K562 (cell line): Measurements from ENCODE around the gene RND1. TPM values are rescaled to one million over a fixed set of nuclear protein-coding genes. Genes with fewer than 3 reads are reported as not detected.

Source experiments
- BHLHE40 ChIP-seq: IDR thresholded peaks from 2 replicates; pipeline ENCODE4 v1.6.1; 2011; ENCODE audit warnings: low read length, improper control_type of control experiment
- CCNT2 ChIP-seq: IDR thresholded peaks from 2 replicates; pipeline ENCODE4 v1.6.1; 2011; ENCODE audit warnings: borderline replicate concordance, low read depth, mild to moderate bottlenecking, moderate library complexity, mixed read lengths, low read length; ENCODE audit not compliant: insufficient read length; ENCODE audit errors: extremely low read depth
- CTBP1 ChIP-seq: fragments of 450-650 bp; IDR thresholded peaks from 2 replicates; pipeline ENCODE4 v1.6.1; 2016; ENCODE audit warnings: borderline replicate concordance
- FOXA1 ChIP-seq: fragments of 450-650 bp; IDR thresholded peaks from 2 replicates; pipeline ENCODE4 v1.6.1; 2016; ENCODE audit warnings: mild to moderate bottlenecking, borderline replicate concordance
- HCFC1 ChIP-seq: IDR thresholded peaks from 2 replicates; pipeline ENCODE4 v1.6.1; 2012; ENCODE audit warnings: low read depth, low read length, improper control_type of control experiment
- NEUROD1 ChIP-seq: fragments of 150-350 bp; IDR thresholded peaks from 2 replicates; pipeline ENCODE4 v1.6.1; 2014; ENCODE audit warnings: borderline replicate concordance, low read length, low read depth; ENCODE audit not compliant: partially characterized antibody
- POLR2A ChIP-seq: fragments of 450-650 bp; conservative IDR thresholded peaks from 2 replicates; pipeline ENCODE4 v1.6.1; 2016
- SAP30 ChIP-seq: fragments of 200-600 bp; sonication (generic); IDR thresholded peaks from 2 replicates; pipeline ENCODE4 v1.6.1; 2012; ENCODE audit warnings: borderline replicate concordance, low read depth, mild to moderate bottlenecking, moderate library complexity, low read length, control low read depth, inconsistent platforms; ENCODE audit not compliant: insufficient read depth, poor library complexity, severe bottlenecking
- ZFP36 ChIP-seq: fragments of 150-350 bp; IDR thresholded peaks from 2 replicates; pipeline ENCODE4 v1.6.1; 2018; ENCODE audit warnings: low read length, low read depth; ENCODE audit not compliant: partially characterized antibody
- polyA plus RNA-seq, 8 experiments: library from polyadenylated mRNA; depleted of rRNA in 4 of 8; stranded (reverse) in 5 of 8; unstranded in 3 of 8; fragments of >200 nt; fragmentation: Nextera tagmentation in 2 of 8; fragmentation: Illumina TruSeq in 1 of 8; extraction: Ambion mirVana in 2 of 8; extraction: Trizol in 1 of 8; gene quantifications; 2 replicates each; pipeline versions ENCODE4 v1.2.1 to v1.2.3, GENCODE V29; 2011 to 2014; ENCODE audit warnings: inconsistent platforms in 1 of 8, missing spikeins in 1 of 8
- total RNA-seq, 7 experiments: library from RNA; depleted of rRNA in 6 of 7; stranded (reverse); fragments of >200 nt in 6 of 7; fragmentation: Illumina TruSeq in 2 of 7; extraction: Trizol in 2 of 7; gene quantifications; 2 replicates each; pipeline versions ENCODE4 v1.2.1 to v1.2.3, GENCODE V29; 2011 to 2021; ENCODE audit warnings: low replicate concordance in 1 of 7
- TF ChIP-seq, protein P1 (sequence below): sonication (generic); formaldehyde crosslinking; IDR thresholded peaks from 2 replicates; pipeline ENCODE4 v1.8.0; 2023; ENCODE audit warnings: mild to moderate bottlenecking, missing genetic modification reagents
- TF ChIP-seq, protein P2 (sequence below): fragments of 250-450 bp; sonication (Bioruptor Pico); IDR thresholded peaks from 2 replicates; pipeline ENCODE4 v1.4.0; 2020
- TF ChIP-seq, protein P3 (sequence below): sonication (generic); formaldehyde crosslinking; IDR thresholded peaks from 2 replicates; pipeline ENCODE4 v1.8.0; 2022; ENCODE audit warnings: mild to moderate bottlenecking, missing genetic modification reagents
- TF ChIP-seq, protein P4 (sequence below), 2 experiments: fragments of 450-650 bp; IDR thresholded peaks; 2 replicates each; pipeline ENCODE4 v1.6.1; 2016
- TF ChIP-seq, protein P5 (sequence below): IDR thresholded peaks from 3 replicates; pipeline ENCODE4 v1.6.1; 2011; ENCODE audit warnings: borderline replicate concordance, mild to moderate bottlenecking; ENCODE audit not compliant: insufficient read length, insufficient read depth

RND1 gene
- total and polyA plus RNA-seq, 9 of the 15 experiments (the other 6 are each of a cell fraction or from before 2014, with no cell fraction given) = 0.18 to 0.78 (median 0.58) TPM; not detected in 2

DNA sequence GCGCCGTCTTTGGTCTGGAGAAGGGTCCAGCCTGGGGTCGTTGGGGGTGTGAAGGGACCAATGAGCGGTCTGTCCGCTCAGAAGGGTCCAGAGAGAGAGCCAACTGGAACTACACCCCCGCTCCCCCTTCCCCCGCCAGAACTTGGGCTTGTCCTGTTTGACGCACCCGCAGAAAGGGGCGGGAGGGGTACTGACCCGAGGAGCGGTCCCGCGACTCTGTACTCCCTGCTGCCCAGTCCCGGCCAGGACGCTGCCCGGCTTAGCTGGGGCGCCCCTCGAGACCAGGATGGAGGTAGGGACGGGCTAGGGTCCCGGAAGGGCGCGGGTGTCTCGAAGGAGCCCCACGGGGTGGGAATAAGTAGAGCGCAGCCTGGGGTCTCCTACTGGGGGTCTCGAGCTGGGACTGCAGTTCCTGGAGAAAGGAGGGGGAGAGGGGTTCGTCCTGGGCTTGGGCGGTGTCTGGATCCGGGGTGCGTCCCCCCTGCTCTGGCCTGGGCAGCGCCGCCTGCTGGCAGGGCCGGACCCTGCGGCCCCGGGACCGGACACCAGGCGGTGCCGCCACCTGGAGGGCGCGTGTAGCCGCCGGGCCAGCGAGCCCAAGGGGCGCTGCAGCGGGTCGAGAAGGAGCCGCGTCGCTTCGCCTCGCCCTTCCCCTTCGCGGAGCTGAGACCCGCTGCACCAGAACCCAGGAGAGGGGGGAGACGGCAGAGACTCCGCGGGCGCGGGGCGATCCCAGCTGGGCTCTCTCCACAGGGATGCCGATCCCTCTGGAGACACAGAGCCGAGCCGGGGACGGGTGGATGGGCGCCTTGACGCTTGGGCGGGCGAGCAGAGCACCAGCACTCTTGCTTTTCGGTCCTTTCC lies 51.2 kb downstream of the RND1 start (continued):
- TF ChIP-seq, protein P1, sequence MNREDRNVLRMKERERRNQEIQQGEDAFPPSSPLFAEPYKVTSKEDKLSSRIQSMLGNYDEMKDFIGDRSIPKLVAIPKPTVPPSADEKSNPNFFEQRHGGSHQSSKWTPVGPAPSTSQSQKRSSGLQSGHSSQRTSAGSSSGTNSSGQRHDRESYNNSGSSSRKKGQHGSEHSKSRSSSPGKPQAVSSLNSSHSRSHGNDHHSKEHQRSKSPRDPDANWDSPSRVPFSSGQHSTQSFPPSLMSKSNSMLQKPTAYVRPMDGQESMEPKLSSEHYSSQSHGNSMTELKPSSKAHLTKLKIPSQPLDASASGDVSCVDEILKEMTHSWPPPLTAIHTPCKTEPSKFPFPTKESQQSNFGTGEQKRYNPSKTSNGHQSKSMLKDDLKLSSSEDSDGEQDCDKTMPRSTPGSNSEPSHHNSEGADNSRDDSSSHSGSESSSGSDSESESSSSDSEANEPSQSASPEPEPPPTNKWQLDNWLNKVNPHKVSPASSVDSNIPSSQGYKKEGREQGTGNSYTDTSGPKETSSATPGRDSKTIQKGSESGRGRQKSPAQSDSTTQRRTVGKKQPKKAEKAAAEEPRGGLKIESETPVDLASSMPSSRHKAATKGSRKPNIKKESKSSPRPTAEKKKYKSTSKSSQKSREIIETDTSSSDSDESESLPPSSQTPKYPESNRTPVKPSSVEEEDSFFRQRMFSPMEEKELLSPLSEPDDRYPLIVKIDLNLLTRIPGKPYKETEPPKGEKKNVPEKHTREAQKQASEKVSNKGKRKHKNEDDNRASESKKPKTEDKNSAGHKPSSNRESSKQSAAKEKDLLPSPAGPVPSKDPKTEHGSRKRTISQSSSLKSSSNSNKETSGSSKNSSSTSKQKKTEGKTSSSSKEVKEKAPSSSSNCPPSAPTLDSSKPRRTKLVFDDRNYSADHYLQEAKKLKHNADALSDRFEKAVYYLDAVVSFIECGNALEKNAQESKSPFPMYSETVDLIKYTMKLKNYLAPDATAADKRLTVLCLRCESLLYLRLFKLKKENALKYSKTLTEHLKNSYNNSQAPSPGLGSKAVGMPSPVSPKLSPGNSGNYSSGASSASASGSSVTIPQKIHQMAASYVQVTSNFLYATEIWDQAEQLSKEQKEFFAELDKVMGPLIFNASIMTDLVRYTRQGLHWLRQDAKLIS (CRISPR knock-in tag) = 0 out of 2 replicates have a peak, but pooled peaks have one; percentile 68
- peak; percentile 80 for TF ChIP-seq POLR2A
- TF ChIP-seq CTBP1 = peak; percentile 96
- peak; percentile 74 for TF ChIP-seq CCNT2
- no peak for TF ChIP-seq FOXA1
- TF ChIP-seq, protein P2, sequence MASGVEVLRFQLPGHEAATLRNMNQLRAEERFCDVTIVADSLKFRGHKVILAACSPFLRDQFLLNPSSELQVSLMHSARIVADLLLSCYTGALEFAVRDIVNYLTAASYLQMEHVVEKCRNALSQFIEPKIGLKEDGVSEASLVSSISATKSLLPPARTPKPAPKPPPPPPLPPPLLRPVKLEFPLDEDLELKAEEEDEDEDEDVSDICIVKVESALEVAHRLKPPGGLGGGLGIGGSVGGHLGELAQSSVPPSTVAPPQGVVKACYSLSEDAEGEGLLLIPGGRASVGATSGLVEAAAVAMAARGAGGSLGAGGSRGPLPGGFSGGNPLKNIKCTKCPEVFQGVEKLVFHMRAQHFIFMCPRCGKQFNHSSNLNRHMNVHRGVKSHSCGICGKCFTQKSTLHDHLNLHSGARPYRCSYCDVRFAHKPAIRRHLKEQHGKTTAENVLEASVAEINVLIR (CRISPR knock-in tag) = 0 out of 2 replicates have a peak, but pooled peaks have one; percentile 19
- no peak for TF ChIP-seq SAP30
- TF ChIP-seq NEUROD1 = peak; percentile 54
- TF ChIP-seq, protein P3, sequence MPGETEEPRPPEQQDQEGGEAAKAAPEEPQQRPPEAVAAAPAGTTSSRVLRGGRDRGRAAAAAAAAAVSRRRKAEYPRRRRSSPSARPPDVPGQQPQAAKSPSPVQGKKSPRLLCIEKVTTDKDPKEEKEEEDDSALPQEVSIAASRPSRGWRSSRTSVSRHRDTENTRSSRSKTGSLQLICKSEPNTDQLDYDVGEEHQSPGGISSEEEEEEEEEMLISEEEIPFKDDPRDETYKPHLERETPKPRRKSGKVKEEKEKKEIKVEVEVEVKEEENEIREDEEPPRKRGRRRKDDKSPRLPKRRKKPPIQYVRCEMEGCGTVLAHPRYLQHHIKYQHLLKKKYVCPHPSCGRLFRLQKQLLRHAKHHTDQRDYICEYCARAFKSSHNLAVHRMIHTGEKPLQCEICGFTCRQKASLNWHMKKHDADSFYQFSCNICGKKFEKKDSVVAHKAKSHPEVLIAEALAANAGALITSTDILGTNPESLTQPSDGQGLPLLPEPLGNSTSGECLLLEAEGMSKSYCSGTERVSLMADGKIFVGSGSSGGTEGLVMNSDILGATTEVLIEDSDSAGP = no peak
- TF ChIP-seq, protein P4, sequence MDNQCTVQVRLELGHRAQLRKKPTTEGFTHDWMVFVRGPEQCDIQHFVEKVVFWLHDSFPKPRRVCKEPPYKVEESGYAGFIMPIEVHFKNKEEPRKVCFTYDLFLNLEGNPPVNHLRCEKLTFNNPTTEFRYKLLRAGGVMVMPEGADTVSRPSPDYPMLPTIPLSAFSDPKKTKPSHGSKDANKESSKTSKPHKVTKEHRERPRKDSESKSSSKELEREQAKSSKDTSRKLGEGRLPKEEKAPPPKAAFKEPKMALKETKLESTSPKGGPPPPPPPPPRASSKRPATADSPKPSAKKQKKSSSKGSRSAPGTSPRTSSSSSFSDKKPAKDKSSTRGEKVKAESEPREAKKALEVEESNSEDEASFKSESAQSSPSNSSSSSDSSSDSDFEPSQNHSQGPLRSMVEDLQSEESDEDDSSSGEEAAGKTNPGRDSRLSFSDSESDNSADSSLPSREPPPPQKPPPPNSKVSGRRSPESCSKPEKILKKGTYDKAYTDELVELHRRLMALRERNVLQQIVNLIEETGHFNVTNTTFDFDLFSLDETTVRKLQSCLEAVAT (IDR thresholded peaks at IDR 0.05) = peak; percentile 26 to 67; a peak in 1 of 4 replicates
- TF ChIP-seq, protein P5, sequence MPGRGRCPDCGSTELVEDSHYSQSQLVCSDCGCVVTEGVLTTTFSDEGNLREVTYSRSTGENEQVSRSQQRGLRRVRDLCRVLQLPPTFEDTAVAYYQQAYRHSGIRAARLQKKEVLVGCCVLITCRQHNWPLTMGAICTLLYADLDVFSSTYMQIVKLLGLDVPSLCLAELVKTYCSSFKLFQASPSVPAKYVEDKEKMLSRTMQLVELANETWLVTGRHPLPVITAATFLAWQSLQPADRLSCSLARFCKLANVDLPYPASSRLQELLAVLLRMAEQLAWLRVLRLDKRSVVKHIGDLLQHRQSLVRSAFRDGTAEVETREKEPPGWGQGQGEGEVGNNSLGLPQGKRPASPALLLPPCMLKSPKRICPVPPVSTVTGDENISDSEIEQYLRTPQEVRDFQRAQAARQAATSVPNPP = no peak
- peak; percentile 58; the same call in 1 of the 2 replicates for TF ChIP-seq BHLHE40
- peak; percentile 56 for TF ChIP-seq HCFC1
- TF ChIP-seq ZFP36 = no peak
